UCSD-AML1 (cell line): Measurements from ENCODE around the gene KRT13.

Experiments used
- DNase-seq: peaks from one replicate; lab custom pipeline; 2025; ENCODE audit not compliant: unreplicated experiment; lab: John Stamatoyannopoulos, UW

Gene KRT13

GRCh38 chr17:41520821-41521521 lies 15.6 kb upstream of the KRT13 start:
- no peak for DNase-seq

- no peak for DNase-seq
Measured at GRCh38 chr17:41519501-41520224, 14.3 kb upstream of the KRT13 start.

DNA sequence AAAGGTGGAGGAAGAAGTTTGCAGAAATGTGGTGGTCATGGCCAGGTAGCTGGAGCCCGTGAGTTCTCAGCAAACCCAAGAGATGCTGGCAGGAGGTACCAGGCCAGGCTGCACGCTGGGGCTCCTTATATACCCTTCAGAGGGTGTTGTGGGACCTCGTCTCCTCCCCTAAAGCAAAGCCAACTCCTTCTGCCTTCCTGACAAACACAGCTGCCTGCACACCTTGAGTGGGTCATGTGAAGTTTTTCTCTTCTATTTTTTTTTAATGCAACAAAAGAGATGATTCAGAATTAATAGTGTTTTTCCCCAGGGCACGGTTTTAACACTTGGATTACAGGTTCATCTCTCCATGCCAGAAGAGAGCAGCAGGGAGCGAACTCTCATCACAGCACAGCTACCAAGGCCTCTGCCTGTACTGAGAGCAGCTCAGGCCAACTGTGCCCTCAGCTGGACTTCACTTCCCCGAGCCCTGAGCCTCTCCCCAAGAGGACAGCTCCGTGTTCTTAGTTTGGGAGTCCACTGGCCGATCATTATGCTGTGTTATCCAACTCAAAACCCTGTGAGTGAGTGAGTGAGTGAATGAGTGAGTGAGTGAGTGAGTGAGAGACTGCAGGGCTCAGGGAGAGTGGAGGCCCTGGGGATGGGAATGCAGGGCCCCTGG lies 13.5 kb upstream of the KRT13 start, which contains the start of gene KRT15:
Gene KRT15, minus strand, starts transcription at position 102 of the 661 bp plus-strand sequence. Its CDS starts 63 bp downstream, at position 39.
- no peak for DNase-seq

DNA sequence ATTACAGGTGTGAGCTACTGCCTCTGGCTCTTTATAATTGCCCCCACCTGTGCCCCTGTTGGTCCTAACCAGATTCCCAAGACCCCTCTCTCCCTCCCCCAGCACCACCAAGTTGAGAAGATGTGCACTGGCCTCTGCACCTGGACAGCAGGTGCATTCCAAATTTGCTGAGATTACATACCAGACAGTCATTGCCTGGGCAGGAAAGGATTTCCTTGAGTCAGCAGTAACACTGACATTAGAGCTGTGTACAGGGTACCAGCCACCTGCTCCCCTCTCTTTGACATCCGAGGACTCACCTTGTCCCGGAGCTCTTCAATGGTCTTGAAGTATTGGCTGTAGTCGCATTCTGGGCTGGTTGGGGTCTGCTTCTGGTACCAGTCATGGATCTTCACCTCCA lies 12.6 kb upstream of the KRT13 start:
- no peak for DNase-seq

GRCh38 chr17:41516830-41517283 lies 11.4 kb upstream of the KRT13 start:
- no peak for DNase-seq

- no peak for DNase-seq
Measured at GRCh38 chr17:41516147-41516829, 10.9 kb upstream of the KRT13 start.

DNA sequence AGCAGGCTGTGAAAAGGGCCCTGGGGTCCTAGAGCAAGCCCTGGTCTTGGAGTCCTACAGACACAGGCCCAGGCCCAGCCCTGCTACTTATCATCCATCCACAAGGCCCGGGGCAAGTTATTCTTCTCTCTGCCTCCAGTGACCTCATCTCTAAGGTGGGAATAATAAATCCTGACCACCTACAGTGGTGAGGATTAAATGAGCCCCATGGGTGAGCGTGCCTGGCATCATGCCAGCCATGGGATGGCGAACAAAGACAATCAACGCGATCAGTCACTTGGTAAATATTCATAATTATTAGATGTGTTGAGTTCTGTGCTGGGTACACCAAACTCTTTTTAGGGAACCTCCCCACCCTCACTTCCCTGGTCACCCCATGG lies 7.7 kb upstream of the KRT13 start:
- no peak for DNase-seq

GRCh38 chr17:41512546-41513167 lies 7.2 kb upstream of the KRT13 start:
- DNase-seq: no peak

DNA sequence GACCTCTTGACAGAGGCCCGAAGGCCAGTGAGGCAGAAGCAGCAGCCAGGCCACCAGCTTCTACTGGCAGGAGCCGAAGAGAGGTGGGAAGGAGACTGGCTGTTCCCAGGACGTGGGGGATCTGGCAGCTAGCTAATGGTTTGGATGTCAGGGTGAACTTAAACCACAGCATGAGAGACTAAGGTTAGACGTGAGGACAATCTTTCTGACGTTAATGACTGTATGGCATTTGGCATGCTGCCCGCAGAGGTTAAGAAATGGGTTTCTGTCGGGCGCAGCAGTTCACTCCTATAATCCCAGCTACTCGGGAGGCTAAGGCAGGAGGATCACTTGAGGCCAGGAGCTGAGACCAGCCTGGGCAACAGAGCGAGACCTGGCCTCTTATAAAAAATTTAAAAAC lies 6.3 kb upstream of the KRT13 start:
- no peak for DNase-seq

DNA sequence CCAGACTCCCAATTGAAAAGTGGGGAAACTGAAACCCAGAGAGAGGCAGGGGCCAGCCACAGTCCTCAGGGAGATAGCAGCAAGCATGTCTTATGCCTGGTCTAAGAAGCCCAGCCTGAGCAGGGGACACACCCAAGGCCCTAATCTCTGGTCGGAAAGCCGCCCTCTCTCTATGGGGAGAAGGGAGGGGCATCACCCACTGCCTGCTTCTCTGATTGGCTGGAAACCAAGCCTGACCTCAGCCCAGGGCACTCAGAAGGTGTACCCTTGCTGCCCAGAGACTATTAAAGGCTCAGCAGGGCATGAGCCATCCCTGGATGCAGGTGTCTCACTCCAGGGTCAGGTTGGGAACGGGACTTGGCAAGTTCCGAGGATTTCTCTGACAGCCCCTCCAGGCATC lies 5.7 kb upstream of the KRT13 start:
- no peak for DNase-seq

- no peak for DNase-seq
Measured at GRCh38 chr17:41510251-41511065, 5.0 kb upstream of the KRT13 start.

GRCh38 chr17:41507315-41507880 lies 2.0 kb upstream of the KRT13 start:
- no peak for DNase-seq

DNA sequence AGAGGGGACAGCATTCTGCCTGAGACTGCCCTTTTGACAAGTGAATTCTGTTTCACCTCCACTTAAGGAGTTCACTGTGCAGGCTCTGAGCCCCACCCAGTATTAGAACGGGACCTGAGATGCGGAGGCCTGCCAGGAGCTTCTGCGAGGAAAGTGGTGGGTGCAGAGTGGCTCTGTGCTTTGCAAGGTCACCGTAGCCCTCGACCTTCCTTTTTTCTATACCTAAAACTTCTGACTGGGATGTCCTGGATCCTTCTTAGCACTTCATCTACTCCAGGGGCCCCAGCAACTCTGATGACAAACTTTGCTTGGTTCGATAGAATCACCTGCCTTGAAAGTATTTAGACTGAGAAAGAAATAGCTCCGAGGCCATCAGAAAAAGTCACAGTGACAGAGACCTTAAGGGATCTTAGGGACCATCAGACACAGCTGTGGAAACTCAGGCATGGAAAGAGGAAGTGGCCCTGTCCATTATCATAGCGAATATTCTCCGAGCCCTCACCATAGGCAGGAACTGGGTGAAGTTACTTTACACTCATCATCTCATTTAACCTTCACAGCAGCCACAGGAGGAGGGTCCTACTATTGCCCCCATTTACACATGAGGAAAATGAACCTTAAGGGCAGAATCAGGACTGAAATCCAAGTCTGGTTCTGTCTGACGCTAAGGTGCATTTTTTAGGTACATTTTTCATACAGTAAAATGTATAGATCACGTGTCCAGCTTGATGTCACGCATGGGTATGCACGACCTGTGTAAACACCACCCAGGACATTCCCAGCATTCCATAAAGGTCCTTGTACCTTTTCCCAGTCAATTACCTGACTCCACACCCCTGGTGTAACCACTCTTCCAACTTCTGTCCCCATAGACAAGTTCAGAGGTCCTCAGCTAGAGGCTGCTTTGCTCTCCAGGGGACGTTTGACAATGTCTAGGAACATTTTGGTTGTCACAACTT lies 676 bp upstream of the KRT13 start:
- no peak for DNase-seq

DNA sequence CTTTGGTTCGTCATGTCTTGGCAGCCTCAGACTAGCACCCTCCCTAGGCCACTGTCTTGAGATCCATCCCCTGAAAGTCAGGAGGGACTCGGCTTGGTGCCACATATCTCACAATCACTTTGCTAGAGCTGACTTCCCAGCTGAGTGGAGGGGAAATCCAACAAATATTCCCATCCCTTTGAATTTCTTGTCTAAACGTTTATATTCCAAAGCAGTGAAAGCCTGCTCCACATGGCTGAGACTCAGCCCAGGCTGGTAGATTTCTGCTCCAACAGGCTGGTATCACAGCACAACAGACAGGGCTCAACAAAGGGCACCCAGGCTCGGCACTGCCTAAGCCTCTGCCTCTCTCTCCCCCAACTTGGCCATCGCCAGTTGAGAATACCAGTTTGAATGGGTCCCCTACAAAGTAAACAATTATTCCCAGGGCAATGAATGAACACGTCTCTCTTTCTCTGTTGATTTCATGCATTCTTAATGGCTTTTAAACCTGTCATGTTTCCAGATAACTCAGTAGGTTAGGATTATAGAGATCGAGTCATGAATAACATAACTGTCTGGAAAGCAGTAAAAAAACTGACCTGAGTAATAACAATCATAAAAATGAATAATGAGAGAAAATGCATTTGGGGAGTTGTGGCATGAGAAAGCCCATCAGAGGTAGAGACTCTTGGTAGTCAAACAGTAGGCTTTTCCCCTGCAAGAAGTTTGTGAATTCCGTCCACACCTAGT lies 1.0 kb downstream of the KRT13 start:
- no peak for DNase-seq

DNA sequence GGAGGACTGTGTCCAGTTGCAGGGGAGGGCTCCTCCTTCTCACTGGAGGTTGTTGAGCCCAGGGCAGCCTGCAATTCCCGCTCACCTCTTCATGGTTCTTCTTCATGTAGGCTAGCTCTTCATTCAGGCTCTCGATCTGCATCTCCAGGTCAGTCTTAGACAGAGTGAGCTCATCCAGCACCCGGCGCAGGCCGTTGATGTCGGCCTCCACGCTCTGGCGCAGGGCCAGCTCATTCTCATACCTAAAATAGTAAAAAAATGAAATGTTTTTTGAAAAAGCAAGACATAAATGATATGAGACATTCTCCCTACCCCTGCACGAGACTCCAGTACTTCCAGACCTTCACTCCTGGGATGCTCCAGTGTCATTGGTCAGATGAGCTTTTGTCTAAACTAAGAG lies 2.2 kb downstream of the KRT13 start:
- no peak for DNase-seq

DNA sequence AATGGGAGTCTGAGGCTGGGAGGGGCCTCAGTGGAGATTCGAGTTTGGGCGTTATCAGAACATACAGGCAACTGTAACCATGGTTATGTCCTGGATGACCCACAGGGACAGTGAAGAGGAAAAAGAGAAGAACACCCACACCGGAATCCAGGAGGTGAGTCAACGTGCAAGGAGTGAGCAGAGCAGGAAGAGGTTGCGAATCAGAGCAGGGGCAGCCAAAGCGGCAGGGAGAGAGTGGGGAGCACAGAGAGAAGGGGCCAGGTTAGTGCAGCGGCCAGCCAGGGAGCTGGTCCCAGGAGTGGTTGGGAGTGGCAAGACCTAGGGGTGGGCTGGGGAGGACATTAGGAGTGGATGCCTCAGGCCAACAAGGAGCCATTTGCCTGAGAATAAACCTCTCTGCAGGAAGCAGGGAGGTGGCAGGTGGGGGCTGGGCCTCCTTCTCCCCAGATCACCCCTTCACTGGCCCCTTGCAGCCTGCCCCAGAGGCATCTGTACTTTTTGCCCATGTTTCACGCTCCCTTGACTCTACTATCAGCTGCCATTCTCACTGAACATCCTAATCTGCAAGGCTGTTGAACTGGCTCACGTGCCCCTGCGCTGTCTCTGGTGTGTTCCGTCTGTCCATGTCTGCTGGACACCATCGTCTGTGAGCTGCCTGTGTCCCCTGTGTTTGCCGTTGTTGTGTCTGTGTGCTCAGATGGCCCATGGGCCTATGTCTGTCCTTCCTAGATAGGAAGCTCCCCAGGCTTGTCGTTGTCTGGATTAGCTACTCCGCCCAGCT lies 5.1 kb downstream of the KRT13 start:
- DNase-seq: no peak

GRCh38 chr17:41499714-41500113 lies 5.7 kb downstream of the KRT13 start:
- no peak for DNase-seq
